H9 (cell line): ENCODE data around the gene NBPF4. TPM values are rescaled to one million over a fixed set of nuclear protein-coding genes. Genes with fewer than 3 reads are reported as not detected.
"Not testable (repeated sequence)": the region's sequence is repeated elsewhere in the genome, so short reads cannot be mapped to it uniquely, and the experiment has no call there.

Experiments
- DNase-seq: peaks from one replicate; pipeline ENCODE4 v3.0.0-alpha.2; 2017
- H2AFZ ChIP-seq: one replicate; pipeline ENCODE4 v1.6.1; 2013; ENCODE audit warnings: mild to moderate bottlenecking, low read length, control low read depth, moderate library complexity
- H2AK5ac ChIP-seq: 2 replicates; pipeline ENCODE4 v1.6.1; 2013; ENCODE audit warnings: low read length, control low read depth, mixed read lengths; ENCODE audit not compliant: insufficient read length
- H2BK120ac ChIP-seq: one replicate; pipeline ENCODE4 v1.6.1; 2013; ENCODE audit warnings: low read depth, mild to moderate bottlenecking, low read length, control low read depth, inconsistent platforms; ENCODE audit not compliant: poor library complexity, severe bottlenecking
- H2BK12ac ChIP-seq: 2 replicates; pipeline ENCODE4 v1.6.1; 2013; ENCODE audit warnings: low read length, control low read depth, mixed read lengths, low read depth; ENCODE audit not compliant: insufficient read length
- H2BK15ac ChIP-seq: 2 replicates; pipeline ENCODE4 v1.6.1; 2013; ENCODE audit warnings: low read depth, low read length, control low read depth
- H2BK20ac ChIP-seq: one replicate; pipeline ENCODE4 v1.6.1; 2013; ENCODE audit warnings: low read depth, mild to moderate bottlenecking, low read length, control low read depth, inconsistent platforms; ENCODE audit not compliant: poor library complexity, severe bottlenecking
- H2BK5ac ChIP-seq: 2 replicates; pipeline ENCODE4 v1.6.1; 2013; ENCODE audit warnings: low read length, control low read depth, mixed read lengths; ENCODE audit not compliant: insufficient read length
- H3K14ac ChIP-seq: 2 replicates; pipeline ENCODE4 v1.6.1; 2013; ENCODE audit warnings: low read length, control low read depth; ENCODE audit not compliant: insufficient read depth
- H3K18ac ChIP-seq: 2 replicates; pipeline ENCODE4 v1.6.1; 2013; ENCODE audit warnings: low read depth, mild to moderate bottlenecking, mixed read lengths, low read length, control low read depth; ENCODE audit not compliant: insufficient read length
- H3K23ac ChIP-seq: 2 replicates; pipeline ENCODE4 v1.6.1; 2013; ENCODE audit warnings: low read length, control low read depth, mixed read lengths, low read depth; ENCODE audit not compliant: insufficient read length
- H3K23me2 ChIP-seq: 2 replicates; pipeline ENCODE4 v1.6.1; 2013; ENCODE audit warnings: low read depth, mild to moderate bottlenecking, mixed read lengths, low read length, control low read depth; ENCODE audit not compliant: insufficient read length, poor library complexity, severe bottlenecking
- H3K27ac ChIP-seq: 2 replicates; pipeline ENCODE4 v1.5.1; 2013; ENCODE audit warnings: low read length, control low read depth, mixed read lengths, low read depth; ENCODE audit not compliant: insufficient read length
- H3K27me3 ChIP-seq: 2 replicates; pipeline ENCODE4 v1.6.1; 2013; ENCODE audit warnings: low read length, control low read depth, inconsistent platforms; ENCODE audit not compliant: insufficient read depth
- H3K4ac ChIP-seq: 2 replicates; pipeline ENCODE4 v1.6.1; 2013; ENCODE audit warnings: low read depth, mild to moderate bottlenecking, control low read depth, inconsistent platforms, low read length, moderate library complexity
- H3K4me1 ChIP-seq: 2 replicates; pipeline ENCODE4 v1.6.1; 2013; ENCODE audit warnings: low read length, control low read depth, inconsistent platforms; ENCODE audit not compliant: insufficient read depth
- H3K4me2 ChIP-seq: 2 replicates; pipeline ENCODE4 v1.6.1; 2013; ENCODE audit warnings: low read length, control low read depth, mixed read lengths; ENCODE audit not compliant: insufficient read length, insufficient read depth
- H3K56ac ChIP-seq: 2 replicates; pipeline ENCODE4 v1.6.1; 2013; ENCODE audit warnings: low read depth, mild to moderate bottlenecking, mixed read lengths, low read length, control low read depth; ENCODE audit not compliant: insufficient read length
- H3K79me1 ChIP-seq: 2 replicates; pipeline ENCODE4 v1.6.1; 2013; ENCODE audit warnings: low read depth, mild to moderate bottlenecking, moderate library complexity, low read length, control low read depth, inconsistent platforms; ENCODE audit not compliant: insufficient read depth, poor library complexity, severe bottlenecking
- H3K79me2 ChIP-seq: 2 replicates; pipeline ENCODE4 v1.6.1; 2013; ENCODE audit warnings: low read length, control low read depth, inconsistent platforms; ENCODE audit not compliant: insufficient read depth
- H3K9ac ChIP-seq: 2 replicates; pipeline ENCODE4 v1.6.1; 2013; ENCODE audit warnings: low read length, control low read depth, mixed read lengths; ENCODE audit not compliant: insufficient read length; ENCODE audit errors: extremely low read depth
- H3K9me3 ChIP-seq: one replicate; pipeline ENCODE4 v1.6.1; 2013; ENCODE audit warnings: low read depth, low read length, inconsistent platforms; ENCODE audit not compliant: control insufficient read depth
- H3T11ph ChIP-seq: one replicate; pipeline ENCODE4 v1.6.1; 2013; ENCODE audit warnings: mild to moderate bottlenecking, low read length, control low read depth, inconsistent platforms
- H4K20me1 ChIP-seq: one replicate; pipeline ENCODE4 v1.6.1; 2013; ENCODE audit not compliant: control insufficient read depth, insufficient read length, insufficient read depth
- H4K5ac ChIP-seq: 2 replicates; pipeline ENCODE4 v1.6.1; 2013; ENCODE audit warnings: low read depth, mild to moderate bottlenecking, mixed read lengths, low read length, control low read depth; ENCODE audit not compliant: insufficient read length
- H4K8ac ChIP-seq: replicated peaks from 2 replicates; pipeline ENCODE4 v1.6.1; 2013; ENCODE audit warnings: low read length, control low read depth, mixed read lengths, low read depth; ENCODE audit not compliant: insufficient read length
- H4K91ac ChIP-seq: 2 replicates; pipeline ENCODE4 v1.6.1; 2013; ENCODE audit warnings: low read depth, mild to moderate bottlenecking, moderate library complexity, mixed read lengths, low read length, control low read depth; ENCODE audit not compliant: insufficient read length
- H3K27ac Mint-ChIP-seq, 3 experiments: 2 replicates in 2 of 3; 3 replicates in 1 of 3; pipeline ENCODE4 v1.8.0; 2020 to 2021; ENCODE audit warnings: mixed read lengths in 3 of 3, mild to moderate bottlenecking in 1 of 3, moderate library complexity in 1 of 3
- H3K27me3 Mint-ChIP-seq: 2 replicates; pipeline ENCODE4 v1.8.0; 2021; ENCODE audit warnings: low read depth, mild to moderate bottlenecking, moderate library complexity, mixed read lengths
- H3K36me3 Mint-ChIP-seq, 3 experiments: 2 replicates in 2 of 3; 3 replicates in 1 of 3; pipeline ENCODE4 v1.8.0; 2020 to 2021; ENCODE audit warnings: low read depth in 3 of 3, mixed read lengths in 3 of 3; ENCODE audit not compliant: insufficient read depth in 1 of 3
- H3K4me1 Mint-ChIP-seq, 2 experiments: 2 replicates each; pipeline ENCODE4 v1.8.0; 2020; ENCODE audit warnings: mixed read lengths in 2 of 2
- H3K4me3 Mint-ChIP-seq, 2 experiments: 2 replicates in 1 of 2; 3 replicates in 1 of 2; pipeline ENCODE4 v1.8.0; 2020 to 2021; ENCODE audit warnings: mild to moderate bottlenecking in 2 of 2, mixed read lengths in 2 of 2, moderate library complexity in 1 of 2
- H3K9me3 Mint-ChIP-seq, 2 experiments: 2 replicates in 1 of 2; 3 replicates in 1 of 2; pipeline ENCODE4 v1.8.0; 2020; ENCODE audit warnings: mild to moderate bottlenecking in 2 of 2, mixed read lengths in 2 of 2, moderate library complexity in 1 of 2
- WGBS: extraction: QIAGEN DNeasy Blood & Tissue Kit; methylation state at CpG from one replicate; pipeline ENCODE4 v1.1.7; 2013; ENCODE audit warnings: missing lambda C conversion rate, low lambda C conversion rate, mixed read lengths; ENCODE audit not compliant: insufficient read length; ENCODE audit errors: extremely low coverage; 5-methylcytosine and 5-hydroxymethylcytosine counted together
- total RNA-seq: library from RNA; stranded (reverse); gene quantifications from 2 replicates; pipeline ENCODE4 v1.2.1, GENCODE V29; 2021

Gene NBPF4
- total RNA-seq, 1 experiment from 2014 or later, result not detected

GRCh38 chr1:108239426-108239825, 4.5 kb downstream of the NBPF4 start:
- H4K8ac ChIP-seq, H3K27ac Mint-ChIP-seq, H3K9me3 ChIP-seq, H3K4me2 ChIP-seq, H2BK5ac ChIP-seq, H2BK20ac ChIP-seq, H4K20me1 ChIP-seq, H3K4me1 ChIP-seq, H2BK120ac ChIP-seq, H3K4me1 Mint-ChIP-seq, H3K56ac ChIP-seq, DNase-seq, H3K27me3 Mint-ChIP-seq, H3K14ac ChIP-seq, H3K23me2 ChIP-seq, H3K27ac ChIP-seq, H3K9me3 Mint-ChIP-seq, H2BK12ac ChIP-seq, H3K36me3 Mint-ChIP-seq, H3K4ac ChIP-seq, H2BK15ac ChIP-seq, H3K9ac ChIP-seq, H3K23ac ChIP-seq, H2AFZ ChIP-seq, H3K18ac ChIP-seq, H2AK5ac ChIP-seq, H3K27me3 ChIP-seq, H4K5ac ChIP-seq, H4K91ac ChIP-seq, H3K79me1 ChIP-seq, H3K79me2 ChIP-seq, H3K4me3 Mint-ChIP-seq, H3T11ph ChIP-seq: not testable (repeated sequence)
- no CpG with 5 or more reads among the region's 2 CpGs for WGBS

DNA sequence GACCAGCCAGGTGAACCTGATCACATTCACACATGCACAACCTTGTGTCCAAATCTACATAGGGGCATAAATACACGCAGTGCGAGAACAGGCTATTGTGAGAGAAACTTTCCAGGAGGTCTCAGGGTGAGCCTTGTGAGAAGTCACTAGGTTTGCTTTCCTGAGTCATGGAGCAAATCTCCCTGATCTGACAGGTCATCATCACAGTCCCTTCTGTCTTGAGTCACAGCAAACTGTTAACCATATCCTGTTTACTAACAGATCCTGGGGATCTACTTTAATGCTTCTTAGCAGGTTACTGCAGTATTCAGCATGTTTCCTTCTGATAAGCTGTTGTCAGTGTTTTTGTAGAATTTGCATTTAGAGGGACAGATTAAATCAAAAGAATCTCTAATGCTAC, 8.6 kb downstream of the NBPF4 start:
- H3K36me3 Mint-ChIP-seq, H3K27ac ChIP-seq, H2BK20ac ChIP-seq, H3T11ph ChIP-seq, DNase-seq, H2BK5ac ChIP-seq, H3K4me1 Mint-ChIP-seq, H3K27me3 Mint-ChIP-seq, H2BK15ac ChIP-seq, H3K27ac Mint-ChIP-seq, H3K79me1 ChIP-seq, H4K91ac ChIP-seq, H2AK5ac ChIP-seq, H3K23me2 ChIP-seq, H3K79me2 ChIP-seq, H2AFZ ChIP-seq, H4K5ac ChIP-seq, H4K8ac ChIP-seq, H3K9me3 ChIP-seq, H3K4me3 Mint-ChIP-seq, H2BK12ac ChIP-seq, H3K4ac ChIP-seq, H3K56ac ChIP-seq, H3K9ac ChIP-seq, H3K23ac ChIP-seq, H3K4me2 ChIP-seq, H3K4me1 ChIP-seq, H3K14ac ChIP-seq, H4K20me1 ChIP-seq, H3K27me3 ChIP-seq, H3K18ac ChIP-seq, H3K9me3 Mint-ChIP-seq, H2BK120ac ChIP-seq: not testable (repeated sequence)
- WGBS, result no CpG with 5 or more reads among the region's 2 CpGs
